KOPT-K1 (cell line): Measurements from ENCODE around the gene PADI2.

Experiments
- H3K27ac ChIP-seq: fragments of 200-600 bp; sonication (generic); 2 replicates; pipeline ENCODE4 v1.5.1; 2016; ENCODE audit warnings: antibody characterized with exemption, mild to moderate bottlenecking, low read depth, low read length; ENCODE audit not compliant: poor library complexity, severe bottlenecking
- H3K36me3 ChIP-seq: fragments of 200-600 bp; sonication (generic); 2 replicates; pipeline ENCODE4 v1.5.1; 2017; ENCODE audit warnings: antibody characterized with exemption, mild to moderate bottlenecking, low read length, moderate library complexity; ENCODE audit not compliant: insufficient read depth
- H3K9me3 ChIP-seq: fragments of 200-600 bp; sonication (generic); 2 replicates; pipeline ENCODE4 v1.5.1; 2017; ENCODE audit warnings: antibody characterized with exemption, low read length, mild to moderate bottlenecking; ENCODE audit not compliant: insufficient read depth, poor library complexity, severe bottlenecking

The PADI2 gene

GRCh38 chr1:17093822-17094393 is 25.3 kb downstream of the PADI2 start:
- H3K27ac ChIP-seq, result no peak overlapping the region
- H3K36me3 ChIP-seq, result no peaks in the 10 kb centered on the region
- H3K9me3 ChIP-seq, result peaks cover 10% of the 10 kb centered on the region

GRCh38 chr1:17091252-17091651 is 28.0 kb downstream of the PADI2 start:
- Histone ChIP-seq H3K27ac (no peak overlapping the region), H3K36me3 (no peaks in the 10 kb centered on the region), H3K9me3 (peaks cover 10% of the 10 kb centered on the region)

- Histone ChIP-seq H3K9me3 (peaks cover 10% of the 10 kb centered on the region), H3K27ac (no peak overlapping the region), H3K36me3 (no peaks in the 10 kb centered on the region)
These were observed 29.7 kb downstream of the PADI2 start for GRCh38 chr1:17089506-17089905.

- no peak overlapping the region for H3K27ac ChIP-seq
- no peaks in the 10 kb centered on the region for H3K36me3 ChIP-seq
- no peaks in the 10 kb centered on the region for H3K9me3 ChIP-seq
These were observed 32.5 kb downstream of the PADI2 start for GRCh38 chr1:17086751-17087150.

- H3K27ac ChIP-seq, result no peak overlapping the region
- no peaks in the 10 kb centered on the region for H3K36me3 ChIP-seq
- H3K9me3 ChIP-seq, result no peaks in the 10 kb centered on the region
These were observed 34.5 kb downstream of the PADI2 start for GRCh38 chr1:17084787-17085186.

- H3K9me3 ChIP-seq, result no peaks in the 10 kb centered on the region
- no peaks in the 10 kb centered on the region for H3K36me3 ChIP-seq
- H3K27ac ChIP-seq, result no peak overlapping the region
These were observed 36.5 kb downstream of the PADI2 start for GRCh38 chr1:17082761-17083160.

- Histone ChIP-seq H3K27ac (no peak overlapping the region), H3K36me3 (no peaks in the 10 kb centered on the region), H3K9me3 (no peaks in the 10 kb centered on the region)
These were observed 37.8 kb downstream of the PADI2 start for GRCh38 chr1:17081439-17081838.

GRCh38 chr1:17080880-17081279 is 38.4 kb downstream of the PADI2 start:
- no peaks in the 10 kb centered on the region for H3K9me3 ChIP-seq
- H3K27ac ChIP-seq, result no peak overlapping the region
- no peaks in the 10 kb centered on the region for H3K36me3 ChIP-seq

GRCh38 chr1:17080085-17080759 is 39.0 kb downstream of the PADI2 start:
- Histone ChIP-seq H3K9me3 (no peaks in the 10 kb centered on the region), H3K27ac (no peak overlapping the region), H3K36me3 (no peaks in the 10 kb centered on the region)

GRCh38 chr1:17078991-17079868 is 40.0 kb downstream of the PADI2 start:
- no peaks in the 10 kb centered on the region for H3K9me3 ChIP-seq
- H3K27ac ChIP-seq, result no peak overlapping the region
- no peaks in the 10 kb centered on the region for H3K36me3 ChIP-seq

GRCh38 chr1:17075470-17076255 is 43.6 kb downstream of the PADI2 start:
- H3K27ac ChIP-seq, result no peak overlapping the region

GRCh38 chr1:17071794-17072193 is 47.5 kb downstream of the PADI2 start:
- H3K36me3 ChIP-seq, result no peaks in the 10 kb centered on the region
- H3K9me3 ChIP-seq, result no peaks in the 10 kb centered on the region
- no peak overlapping the region for H3K27ac ChIP-seq

More at GRCh38 chr1:17075470-17076255, 43.6 kb downstream of the PADI2 start:
- H3K9me3 ChIP-seq, result no peaks in the 10 kb centered on the region
- H3K36me3 ChIP-seq, result no peaks in the 10 kb centered on the region

GRCh38 chr1:17070163-17070525 is 49.1 kb downstream of the PADI2 start:
- no peak overlapping the region for H3K27ac ChIP-seq
- peaks cover 6% of the 10 kb centered on the region for H3K9me3 ChIP-seq
- no peaks in the 10 kb centered on the region for H3K36me3 ChIP-seq

GRCh38 chr1:17069452-17070162 is 49.6 kb downstream of the PADI2 start:
- Histone ChIP-seq H3K27ac (no peak overlapping the region), H3K9me3 (peaks cover 12% of the 10 kb centered on the region), H3K36me3 (no peaks in the 10 kb centered on the region)
